Lung (tissue), 12 donors: ENCODE data around the gene APIP. TPM values are rescaled to one million over a fixed set of nuclear protein-coding genes. Genes with fewer than 3 reads are reported as not detected.
"Not testable (repeated sequence)": the region's sequence is repeated elsewhere in the genome, so short reads cannot be mapped to it uniquely, and the experiment has no call there.

ENCODE experiments used
- ATAC-seq: fragments of 200-7000 bp; cut with Tn5 transposase; one replicate; pipeline ENCODE4 v1.9.1; 2020; ENCODE audit warnings: moderate number of reproducible peaks; ENCODE audit not compliant: insufficient read depth, low FRiP score
- DNase-seq, 3 donors: peaks; one replicate each; pipeline ENCODE4 v3.0.0-alpha.2; 2013 to 2017
- H3K27ac ChIP-seq, 2 donors: one replicate each; pipeline ENCODE4 v1.5.1; 2013; ENCODE audit warnings: mild to moderate bottlenecking in 2 of 2, moderate library complexity in 2 of 2, control low read depth in 1 of 2, inconsistent platforms in 1 of 2, low read depth in 1 of 2, low read length in 1 of 2
- H3K27me3 ChIP-seq, 3 donors: one replicate each; pipeline ENCODE4 v1.5.1; 2013; ENCODE audit warnings: low read length in 2 of 3; ENCODE audit not compliant: control insufficient read depth in 3 of 3, insufficient read depth in 3 of 3
- H3K36me3 ChIP-seq, 4 donors: one replicate each; pipeline ENCODE4 v1.5.1; 2013; ENCODE audit warnings: low read length in 4 of 4, mild to moderate bottlenecking in 1 of 4, moderate library complexity in 1 of 4; ENCODE audit not compliant: control insufficient read depth in 4 of 4, insufficient read depth in 4 of 4
- H3K4me1 ChIP-seq, 5 donors: one replicate each; pipeline ENCODE4 v1.5.1; 2013; ENCODE audit warnings: low read length in 5 of 5, mild to moderate bottlenecking in 2 of 5, moderate library complexity in 1 of 5; ENCODE audit not compliant: control insufficient read depth in 5 of 5, insufficient read depth in 5 of 5
- H3K4me3 ChIP-seq: one replicate; pipeline ENCODE4 v1.5.1; 2013; ENCODE audit warnings: mild to moderate bottlenecking, control low read depth, moderate library complexity
- H3K9ac ChIP-seq, 2 donors: one replicate each; pipeline ENCODE4 v1.5.1; 2013; ENCODE audit warnings: low read length in 2 of 2, control low read depth in 1 of 2; ENCODE audit not compliant: insufficient read depth in 1 of 2
- H3K9me3 ChIP-seq, 4 donors: one replicate each; pipeline ENCODE4 v1.5.1; 2013; ENCODE audit warnings: low read length in 3 of 4, mild to moderate bottlenecking in 1 of 4, moderate library complexity in 1 of 4; ENCODE audit not compliant: control insufficient read depth in 4 of 4, insufficient read depth in 3 of 4
- WGBS, 2 donors: extraction: QIAGEN DNeasy Blood & Tissue Kit; methylation state at CpG; one replicate each; pipeline ENCODE4 v1.1.7; 2013; 5-methylcytosine and 5-hydroxymethylcytosine counted together
- polyA plus RNA-seq, 2 donors: library from polyadenylated mRNA; stranded (reverse); fragments of 200-250 nt; gene quantifications; one replicate each; pipeline ENCODE4 v1.2.1, GENCODE V29; 2013
- total RNA-seq, 2 donors: library from RNA; depleted of rRNA in 1 of 2; stranded (reverse); fragments of >200 nt in 1 of 2; gene quantifications; one replicate each; pipeline ENCODE4 v1.2.1, GENCODE V29; 2014 to 2021
- TF ChIP-seq, protein P1 (sequence below): IDR thresholded peaks from 2 replicates; pipeline ENCODE4 v1.5.1; 2012; ENCODE audit warnings: mild to moderate bottlenecking; ENCODE audit errors: control extremely low read depth, extremely low read depth
- donor health status: control.
- donor health status: control.
- donor health status: Bipolar disorder and iron deficiency.
- donor health status: healthy.
- donor health status: DM: yes; HTN: yes; CAD: no.

The APIP gene
- total and polyA plus RNA-seq, 4 donors = 21.7 to 28.9 (median 26.1) TPM

DNA sequence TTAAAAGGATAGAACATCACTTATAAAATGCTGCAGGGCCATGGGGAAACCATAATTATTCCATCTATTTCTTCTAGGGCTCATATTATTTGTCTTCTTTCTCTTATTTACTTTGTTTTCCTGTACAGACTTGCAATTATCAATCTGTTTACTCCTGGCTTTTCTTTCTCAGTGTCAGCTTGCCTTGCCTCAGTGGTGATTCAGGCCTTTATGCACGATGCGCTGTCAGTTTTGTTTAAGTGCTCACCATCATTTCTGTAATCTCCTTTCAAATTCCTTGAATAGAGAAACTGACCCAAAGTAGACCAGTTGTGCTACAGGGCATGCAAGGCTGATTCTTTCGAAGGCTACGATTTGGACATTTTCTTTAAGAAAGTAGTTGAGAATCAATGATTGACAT lies 5.0 kb upstream of the APIP start:
- H3K9me3 ChIP-seq = no peaks in the 10 kb centered on the region
- H3K4me3 ChIP-seq = no peak overlapping the region
- H3K27ac ChIP-seq = no peak overlapping the region
- DNase-seq (no peak), ATAC-seq (no peak)
- peaks cover 0 to 4% (median 0%) of the 10 kb centered on the region in 4 donors for H3K36me3 ChIP-seq
- WGBS, 2 donors = 96 to 99% methylated on average over 4 of the region's 4 CpGs
- TF ChIP-seq, protein P1, sequence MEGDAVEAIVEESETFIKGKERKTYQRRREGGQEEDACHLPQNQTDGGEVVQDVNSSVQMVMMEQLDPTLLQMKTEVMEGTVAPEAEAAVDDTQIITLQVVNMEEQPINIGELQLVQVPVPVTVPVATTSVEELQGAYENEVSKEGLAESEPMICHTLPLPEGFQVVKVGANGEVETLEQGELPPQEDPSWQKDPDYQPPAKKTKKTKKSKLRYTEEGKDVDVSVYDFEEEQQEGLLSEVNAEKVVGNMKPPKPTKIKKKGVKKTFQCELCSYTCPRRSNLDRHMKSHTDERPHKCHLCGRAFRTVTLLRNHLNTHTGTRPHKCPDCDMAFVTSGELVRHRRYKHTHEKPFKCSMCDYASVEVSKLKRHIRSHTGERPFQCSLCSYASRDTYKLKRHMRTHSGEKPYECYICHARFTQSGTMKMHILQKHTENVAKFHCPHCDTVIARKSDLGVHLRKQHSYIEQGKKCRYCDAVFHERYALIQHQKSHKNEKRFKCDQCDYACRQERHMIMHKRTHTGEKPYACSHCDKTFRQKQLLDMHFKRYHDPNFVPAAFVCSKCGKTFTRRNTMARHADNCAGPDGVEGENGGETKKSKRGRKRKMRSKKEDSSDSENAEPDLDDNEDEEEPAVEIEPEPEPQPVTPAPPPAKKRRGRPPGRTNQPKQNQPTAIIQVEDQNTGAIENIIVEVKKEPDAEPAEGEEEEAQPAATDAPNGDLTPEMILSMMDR = no peak
- no peak overlapping the region for H3K9ac ChIP-seq
- H3K4me1 ChIP-seq = peaks cover 0 to 17% (median 7%) of the 10 kb centered on the region in 5 donors
- H3K27me3 ChIP-seq = no peaks in the 10 kb centered on the region

DNA sequence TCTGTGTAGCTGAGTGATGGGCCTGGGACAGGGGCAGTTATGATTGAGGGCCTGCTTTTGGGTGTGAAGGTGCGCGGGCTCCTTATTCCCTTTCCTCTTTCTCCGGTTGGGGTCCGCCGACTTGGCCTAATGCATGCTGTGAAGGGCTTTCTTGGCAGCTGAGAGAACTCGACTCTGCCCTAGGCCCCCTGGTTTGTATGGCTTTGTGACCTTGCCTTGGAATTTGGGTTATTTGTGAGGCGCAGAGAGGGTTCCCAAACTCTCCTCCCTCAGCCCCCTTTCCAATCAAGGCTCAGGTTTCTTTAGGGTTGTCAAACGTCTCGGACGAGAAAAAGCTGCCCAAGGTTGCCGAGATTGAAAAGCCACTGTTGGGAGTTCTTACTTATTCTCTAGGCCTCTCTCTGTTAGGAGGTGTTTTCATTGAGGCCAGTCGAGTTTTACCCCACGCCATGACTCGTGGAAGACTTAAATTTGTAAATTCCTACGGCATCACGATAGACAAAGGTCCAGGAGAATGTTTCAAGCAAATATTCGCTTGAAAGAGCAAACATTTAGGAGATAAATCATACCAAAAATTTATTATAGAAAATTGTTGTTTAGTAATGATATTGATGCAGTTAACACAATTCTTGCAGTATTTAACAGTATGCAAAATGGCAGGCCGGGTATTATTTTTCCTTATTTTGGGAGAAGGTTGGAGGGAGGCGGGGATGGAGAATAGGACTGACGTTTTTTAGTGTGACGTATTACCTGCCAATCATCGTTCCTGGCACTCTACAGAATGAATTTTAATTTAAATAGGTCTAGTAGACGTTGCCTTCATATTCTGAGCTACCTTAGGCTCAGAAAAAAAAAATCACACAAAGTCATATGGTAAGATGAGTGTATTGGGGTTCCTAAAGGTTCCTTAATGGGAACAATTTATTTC lies 928 bp upstream of the APIP start:
- H3K27me3 ChIP-seq = no peaks in the 10 kb centered on the region
- H3K36me3 ChIP-seq = peaks cover 0 to 11% (median 0%) of the 10 kb centered on the region in 4 donors
- WGBS, 2 donors = 16 to 25% methylated on average over 23 of the region's 23 CpGs
- H3K9me3 ChIP-seq = no peaks in the 10 kb centered on the region
- TF ChIP-seq, protein P1 = no peak
- H3K4me1 ChIP-seq = peaks cover 2 to 20% (median 11%) of the 10 kb centered on the region in 5 donors
- ATAC-seq = peak; percentile 6
- peak overlapping the region; percentile 88 to 95 for H3K9ac ChIP-seq
- peak in 2 of 3 donors; percentile 57 to 76 for DNase-seq
- peak overlapping the region; percentile 74 to 99 for H3K27ac ChIP-seq
- peak overlapping the region; percentile 94 for H3K4me3 ChIP-seq

DNA sequence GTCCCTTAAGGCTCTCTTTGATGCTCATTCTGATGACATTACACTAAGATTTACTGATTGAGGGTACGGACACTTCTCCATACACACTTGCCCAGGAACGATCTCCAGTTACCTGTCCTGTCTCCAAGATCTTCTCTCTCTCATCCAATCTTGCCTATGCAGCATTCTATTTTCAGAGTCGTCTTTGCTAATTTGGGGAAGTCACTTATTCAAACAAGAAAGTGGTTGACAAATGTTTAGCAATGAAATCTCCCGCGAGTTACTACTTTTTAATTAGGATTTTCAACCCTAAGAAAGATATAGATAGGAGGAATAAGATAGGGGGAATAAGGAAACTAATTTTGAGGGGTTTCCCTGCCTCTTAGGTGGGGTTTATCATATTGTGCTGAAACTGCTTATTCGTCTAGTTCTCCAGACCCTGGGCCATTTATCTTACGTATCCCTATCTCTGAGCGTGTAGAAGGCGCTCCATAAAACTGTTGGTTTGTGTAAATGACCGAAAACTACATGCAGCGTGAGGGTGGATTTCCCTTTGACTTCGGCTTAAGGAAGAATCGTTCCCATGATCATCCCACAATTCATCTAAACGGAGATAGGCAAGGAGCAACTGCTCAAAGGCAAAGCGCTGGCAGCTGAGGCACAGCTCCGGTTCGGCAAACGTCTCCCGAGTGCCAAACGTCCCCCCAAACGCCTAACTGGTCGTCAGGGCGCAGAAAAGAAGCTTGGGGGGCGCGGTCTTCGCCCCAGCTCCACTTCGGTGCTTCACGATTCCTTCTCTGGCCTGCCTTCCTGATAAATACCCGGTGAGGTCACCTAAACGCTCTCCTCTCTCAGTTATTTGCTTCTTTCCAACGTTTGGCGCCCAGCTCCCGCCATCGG lies 804 bp downstream of the APIP start:
- WGBS, 2 donors = 3 to 6% methylated on average over 34 of the region's 34 CpGs
- H3K4me3 ChIP-seq = peak overlapping the region; percentile 94
- no peaks in the 10 kb centered on the region for H3K9me3 ChIP-seq
- no peak for ATAC-seq
- H3K4me1 ChIP-seq = peaks cover 2 to 20% (median 11%) of the 10 kb centered on the region in 5 donors
- TF ChIP-seq, protein P1 = no peak
- DNase-seq = peak in 1 of 3 donors; percentile 64
- peak overlapping the region; percentile 74 to 99 for H3K27ac ChIP-seq
- peaks cover 0 to 7% (median 0%) of the 10 kb centered on the region in 4 donors for H3K36me3 ChIP-seq
- no peaks in the 10 kb centered on the region for H3K27me3 ChIP-seq
- H3K9ac ChIP-seq = peak overlapping the region; percentile 90 to 97

DNA sequence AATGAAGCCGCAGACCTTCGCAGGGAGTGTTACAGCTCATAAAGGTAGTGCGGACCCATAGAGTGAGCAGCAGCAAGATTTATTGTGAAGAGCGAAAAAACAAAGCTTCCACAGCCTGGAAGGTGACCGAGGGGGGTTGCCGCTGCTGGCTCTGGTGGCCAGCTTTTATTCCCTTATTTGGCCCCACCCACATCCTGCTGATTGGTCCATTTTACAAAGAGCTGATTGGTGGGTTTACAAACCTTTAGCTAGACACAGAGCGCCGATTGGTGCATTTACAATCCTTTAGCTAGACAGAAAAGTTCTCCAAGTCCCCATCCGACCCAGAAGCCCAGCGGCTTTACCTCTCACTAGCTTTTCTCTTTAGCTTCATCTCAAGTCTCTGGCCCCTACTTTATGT lies 2.6 kb downstream of the APIP start:
- 97 to 98% methylated on average over 10 of the region's 10 CpGs for WGBS, 2 donors
- not testable (repeated sequence) for H3K27me3 ChIP-seq, H3K27ac ChIP-seq, DNase-seq, H3K9me3 ChIP-seq, ATAC-seq, H3K4me3 ChIP-seq, H3K9ac ChIP-seq
- Histone ChIP-seq H3K36me3 (peaks cover 0 to 18% (median under 1%) of the 10 kb centered on the region in 4 donors), H3K4me1 (peaks cover 4 to 15% (median 11%) of the 10 kb centered on the region in 5 donors)
